ENCODE results near the gene TOM1L2. TPM values are rescaled to one million over a fixed set of nuclear protein-coding genes. Genes with fewer than 3 reads are reported as not detected.

TOM1L2 gene
- total RNA-seq, 2 experiments from 2014 or later: 32.9 to 37.0 TPM

GRCh38 chr17:17884391-17885357 lies 87.5 kb downstream of the TOM1L2 start:
- H3K27ac Mint-ChIP-seq: no peak overlapping the region
- POLR2A ChIA-PET: interaction anchor here (0.5 to 1.0 kb wide), 2 partner anchors 84 to 146 kb away, joined by 4 to 5 read pairs; no protein-coding TSS in a partner anchor

DNA sequence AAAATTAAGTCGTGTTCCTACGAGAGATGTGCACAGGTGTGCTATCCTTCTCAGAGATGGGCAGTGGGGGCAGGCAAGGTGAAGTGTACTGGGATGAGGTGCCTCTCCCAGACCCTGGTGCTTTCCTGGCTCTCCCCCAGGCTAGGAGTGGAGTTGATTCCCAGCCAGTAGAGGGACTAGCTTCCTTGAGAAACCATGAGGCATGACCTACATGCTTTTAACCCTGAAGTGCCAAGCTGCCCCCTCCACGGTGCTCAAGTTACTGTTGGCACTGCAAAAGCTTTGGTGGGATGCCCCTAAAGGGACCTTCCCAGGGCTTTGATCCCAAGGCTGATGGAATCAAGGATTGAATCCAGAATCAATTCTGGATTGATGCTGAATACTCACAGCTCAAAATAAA lies 88.4 kb downstream of the TOM1L2 start:
- no peak overlapping the region for H3K27ac Mint-ChIP-seq
- POLR2A ChIA-PET: interaction anchor here (0.5 to 1.0 kb wide), 2 partner anchors 85 to 146 kb away, joined by 4 to 5 read pairs; no protein-coding TSS in a partner anchor

More at GRCh38 chr17:17884391-17885357, 87.5 kb downstream of the TOM1L2 start:
- Mint-ChIP-seq H3K4me1 (peaks cover 2% of the 10 kb centered on the region), H3K9me3 (no peaks in the 10 kb centered on the region), H3K27me3 (no peaks in the 10 kb centered on the region), H3K36me3 (peaks cover 2% of the 10 kb centered on the region), H3K4me3 (no peak overlapping the region)
- DNase-seq: no peak
- no peak for ATAC-seq (ENCODE audit: low read depth)

GRCh38 chr17:17882082-17882581 lies 90.1 kb downstream of the TOM1L2 start:
- Mint-ChIP-seq H3K4me1 (peaks cover 2% of the 10 kb centered on the region), H3K27me3 (no peaks in the 10 kb centered on the region), H3K36me3 (peaks cover 2% of the 10 kb centered on the region), H3K27ac (no peak overlapping the region), H3K9me3 (no peaks in the 10 kb centered on the region), H3K4me3 (no peak overlapping the region)
- POLR2A ChIA-PET: no interaction called here
- no peak for DNase-seq
- no peak for ATAC-seq (ENCODE audit: low read depth)

More for the DNA sequence above, 88.4 kb downstream of the TOM1L2 start:
- H3K9me3 Mint-ChIP-seq: no peaks in the 10 kb centered on the region
- no peaks in the 10 kb centered on the region for H3K27me3 Mint-ChIP-seq
- no peak overlapping the region for H3K4me3 Mint-ChIP-seq
- peaks cover 2% of the 10 kb centered on the region for H3K36me3 Mint-ChIP-seq
- no peak for DNase-seq
- ATAC-seq (ENCODE audit: low read depth): no peak
- peaks cover 2% of the 10 kb centered on the region for H3K4me1 Mint-ChIP-seq

GRCh38 chr17:17880577-17881196 lies 91.5 kb downstream of the TOM1L2 start:
- H3K27me3 Mint-ChIP-seq: no peaks in the 10 kb centered on the region
- no peaks in the 10 kb centered on the region for H3K9me3 Mint-ChIP-seq
- H3K27ac Mint-ChIP-seq: no peak overlapping the region
- DNase-seq (no peak), ATAC-seq (ENCODE audit: low read depth) (no peak)
- POLR2A ChIA-PET: no interaction called here
- H3K36me3 Mint-ChIP-seq: peaks cover 5% of the 10 kb centered on the region
- no peak overlapping the region for H3K4me3 Mint-ChIP-seq
- peaks cover 2% of the 10 kb centered on the region for H3K4me1 Mint-ChIP-seq

GRCh38 chr17:17877529-17878358 lies 94.5 kb downstream of the TOM1L2 start:
- no peak for DNase-seq
- Mint-ChIP-seq H3K4me3 (no peak overlapping the region), H3K27me3 (no peaks in the 10 kb centered on the region), H3K9me3 (no peaks in the 10 kb centered on the region), H3K27ac (no peak overlapping the region), H3K36me3 (peaks cover 5% of the 10 kb centered on the region), H3K4me1 (peaks cover 2% of the 10 kb centered on the region)
- ATAC-seq (ENCODE audit: low read depth): no peak
- POLR2A ChIA-PET: no interaction called here

- Mint-ChIP-seq H3K9me3 (no peaks in the 10 kb centered on the region), H3K36me3 (peaks cover 5% of the 10 kb centered on the region), H3K27ac (no peak overlapping the region), H3K4me3 (no peak overlapping the region), H3K27me3 (no peaks in the 10 kb centered on the region), H3K4me1 (peaks cover 2% of the 10 kb centered on the region)
- ATAC-seq (ENCODE audit: low read depth): no peak
- DNase-seq: no peak
- POLR2A ChIA-PET: no interaction called here
These were observed 95.2 kb downstream of the TOM1L2 start for GRCh38 chr17:17876959-17877528.

GRCh38 chr17:17874478-17874877 lies 97.7 kb downstream of the TOM1L2 start:
- DNase-seq (no peak), ATAC-seq (ENCODE audit: low read depth) (no peak)
- Mint-ChIP-seq H3K36me3 (peaks cover 3% of the 10 kb centered on the region), H3K27me3 (no peaks in the 10 kb centered on the region), H3K4me1 (no peaks in the 10 kb centered on the region), H3K9me3 (no peaks in the 10 kb centered on the region), H3K4me3 (no peak overlapping the region), H3K27ac (no peak overlapping the region)
- POLR2A ChIA-PET: no interaction called here

DNA sequence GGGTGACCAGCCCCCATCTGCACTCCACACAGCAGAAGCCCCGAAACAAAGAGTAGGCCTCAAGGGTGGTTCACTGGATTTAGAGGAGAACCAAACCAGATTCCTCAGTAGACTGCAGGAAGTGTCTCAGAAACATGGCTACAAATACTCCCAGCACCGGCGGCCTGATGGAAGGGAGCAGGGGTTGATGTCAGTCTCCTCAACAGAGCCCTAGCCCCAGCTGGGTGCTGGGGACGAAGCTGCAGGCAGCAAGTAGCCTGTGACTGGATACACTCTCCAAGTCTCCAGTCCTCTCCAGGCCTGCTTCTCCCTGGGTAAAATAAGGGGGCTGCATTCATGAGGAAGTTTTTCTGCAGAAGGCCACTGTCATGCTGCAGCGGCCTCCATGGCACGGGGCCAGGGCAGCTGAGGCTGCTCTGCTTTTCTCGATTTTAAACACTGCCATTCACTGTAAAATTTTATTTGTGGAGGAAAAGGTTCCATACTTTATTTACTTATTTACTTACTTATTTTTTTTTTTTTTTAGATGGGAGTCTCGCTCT lies 98.7 kb downstream of the TOM1L2 start:
- H3K4me3 Mint-ChIP-seq: no peak overlapping the region
- H3K9me3 Mint-ChIP-seq: no peaks in the 10 kb centered on the region
- H3K27me3 Mint-ChIP-seq: no peaks in the 10 kb centered on the region
- H3K27ac Mint-ChIP-seq: no peak overlapping the region
- ATAC-seq (ENCODE audit: low read depth) (no peak), DNase-seq (no peak)
- H3K4me1 Mint-ChIP-seq: no peaks in the 10 kb centered on the region
- H3K36me3 Mint-ChIP-seq: peaks cover 3% of the 10 kb centered on the region
- POLR2A ChIA-PET: no interaction called here

GRCh38 chr17:17872547-17873345 lies 99.5 kb downstream of the TOM1L2 start:
- Mint-ChIP-seq H3K9me3 (no peaks in the 10 kb centered on the region), H3K27ac (no peak overlapping the region), H3K4me3 (no peak overlapping the region), H3K4me1 (no peaks in the 10 kb centered on the region), H3K36me3 (peaks cover 3% of the 10 kb centered on the region), H3K27me3 (no peaks in the 10 kb centered on the region)
- ATAC-seq (ENCODE audit: low read depth) (no peak), DNase-seq (no peak)
- POLR2A ChIA-PET: no interaction called here

DNA sequence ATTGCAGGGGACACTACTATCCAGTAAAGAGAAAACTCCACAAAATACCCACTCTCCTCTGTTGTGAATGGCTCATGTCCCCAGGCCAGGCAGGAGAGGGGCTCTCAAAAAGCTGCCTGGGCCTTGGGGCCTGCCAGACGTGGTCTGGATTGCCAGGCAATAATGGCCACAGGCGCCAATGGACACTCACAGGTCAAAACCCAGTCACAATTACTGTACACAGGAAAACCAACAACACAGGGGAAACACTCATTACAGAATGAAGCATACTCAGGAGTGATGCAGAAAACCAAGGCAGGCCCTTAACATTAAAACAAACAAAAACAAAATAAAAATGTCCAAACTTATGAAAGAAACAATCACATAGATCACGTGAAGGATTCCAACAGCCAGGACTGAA lies 100.3 kb downstream of the TOM1L2 start:
- Mint-ChIP-seq H3K27me3 (no peaks in the 10 kb centered on the region), H3K4me1 (no peaks in the 10 kb centered on the region), H3K27ac (no peak overlapping the region), H3K36me3 (peaks cover 3% of the 10 kb centered on the region), H3K4me3 (no peak overlapping the region), H3K9me3 (no peaks in the 10 kb centered on the region)
- POLR2A ChIA-PET: no interaction called here
- no peak for ATAC-seq (ENCODE audit: low read depth)
- DNase-seq: no peak

DNA sequence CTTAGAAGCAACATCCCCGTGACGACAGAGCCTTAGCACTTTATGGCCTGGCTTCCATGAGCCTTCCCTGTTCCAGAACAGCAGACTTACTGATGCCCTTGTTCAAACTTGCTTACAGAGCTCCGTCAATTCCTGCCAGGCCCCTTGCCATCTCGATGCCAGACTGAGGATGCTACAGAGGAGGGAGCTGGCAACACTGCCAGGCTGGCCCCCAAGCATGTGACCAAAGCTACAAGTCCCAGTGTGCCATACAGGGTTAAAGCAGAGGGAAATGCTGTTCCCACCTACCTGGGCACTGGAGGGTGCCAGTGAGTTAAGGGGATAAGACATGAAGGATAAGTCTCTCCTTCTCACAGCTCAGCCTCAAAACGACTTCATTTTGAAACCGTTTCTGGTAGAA lies 102.0 kb downstream of the TOM1L2 start:
- Mint-ChIP-seq H3K4me1 (no peaks in the 10 kb centered on the region), H3K4me3 (no peak overlapping the region)
- POLR2A ChIA-PET: no interaction called here

More for the DNA sequence above, 102.0 kb downstream of the TOM1L2 start:
- no peak for DNase-seq
- ATAC-seq (ENCODE audit: low read depth): no peak
- Mint-ChIP-seq H3K9me3 (no peaks in the 10 kb centered on the region), H3K27ac (no peak overlapping the region), H3K36me3 (no peaks in the 10 kb centered on the region), H3K27me3 (no peaks in the 10 kb centered on the region)

Data from activated naive CD8-positive, alpha-beta T cell treated with anti-CD3 and anti-CD28 coated beads, Interleukin-2, amount 10 ng/mL, durations not matched to agents 7 days and 5 days (primary cell).